ENCODE results near the gene SLC4A2. TPM values are rescaled to one million over a fixed set of nuclear protein-coding genes. Genes with fewer than 3 reads are reported as not detected.
"Not testable (repeated sequence)": the region's sequence is repeated elsewhere in the genome, so short reads cannot be mapped to it uniquely, and the experiment has no call there.

The SLC4A2 gene
- total RNA-seq, 1 donor from 2014 or later, result 128 TPM

- intact Hi-C loops (cut with micrococcal nuclease), result loop anchor here (5.0 to 10.0 kb wide), 3 partner anchors 156 to 692 kb away; partner anchors contain the start of genes ACTR3C and LRRC61
- peaks cover 19% of the 10 kb centered on the region for H3K27me3 Mint-ChIP-seq (ENCODE audit: insufficient read depth)
- no peak for DNase-seq (ENCODE audit: low spot score)
Measured at GRCh38 chr7:151016505-151016904, 42.9 kb upstream of the SLC4A2 start.

DNA sequence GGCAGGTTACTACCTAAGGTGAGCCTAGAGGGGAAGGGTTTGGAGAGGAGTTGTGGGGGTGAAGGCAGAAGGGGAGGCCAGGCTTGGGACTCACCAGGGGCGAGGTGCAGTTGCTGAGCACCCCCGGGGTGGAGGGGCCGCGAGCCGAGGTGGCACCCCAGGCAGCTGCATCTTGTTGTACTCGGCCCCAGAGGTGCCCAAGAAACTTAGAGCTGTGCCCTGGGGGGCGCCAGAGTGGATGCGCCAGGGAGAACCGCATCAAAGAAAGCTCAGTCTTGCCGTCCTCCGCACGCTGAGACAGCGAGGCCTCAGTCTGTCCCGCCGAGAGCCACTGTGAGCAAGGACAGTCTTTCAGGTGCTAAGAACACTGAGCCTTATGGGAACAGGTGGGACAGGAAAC, 42.4 kb upstream of the SLC4A2 start:
- Mint-ChIP-seq H3K4me1 (ENCODE audit: low read depth) (peaks cover 49% of the 10 kb centered on the region), H3K27ac (no peak overlapping the region), H3K9me3 (no peaks in the 10 kb centered on the region), H3K36me3 (ENCODE audit: low read depth) (peaks cover 9% of the 10 kb centered on the region), H3K4me3 (no peak overlapping the region), H3K27me3 (ENCODE audit: insufficient read depth) (peaks cover 19% of the 10 kb centered on the region)
- DNase-seq (ENCODE audit: low spot score), result no peak
- intact Hi-C loops (cut with micrococcal nuclease), result loop anchor here (5.0 to 10.0 kb wide), 3 partner anchors 155 to 692 kb away; partner anchors contain the start of genes ACTR3C and LRRC61

More at GRCh38 chr7:151016505-151016904, 42.9 kb upstream of the SLC4A2 start:
- no peaks in the 10 kb centered on the region for H3K9me3 Mint-ChIP-seq
- peaks cover 9% of the 10 kb centered on the region for H3K36me3 Mint-ChIP-seq (ENCODE audit: low read depth)
- peaks cover 53% of the 10 kb centered on the region for H3K4me1 Mint-ChIP-seq (ENCODE audit: low read depth)
- no peak overlapping the region for H3K4me3 Mint-ChIP-seq
- no peak overlapping the region for H3K27ac Mint-ChIP-seq

DNA sequence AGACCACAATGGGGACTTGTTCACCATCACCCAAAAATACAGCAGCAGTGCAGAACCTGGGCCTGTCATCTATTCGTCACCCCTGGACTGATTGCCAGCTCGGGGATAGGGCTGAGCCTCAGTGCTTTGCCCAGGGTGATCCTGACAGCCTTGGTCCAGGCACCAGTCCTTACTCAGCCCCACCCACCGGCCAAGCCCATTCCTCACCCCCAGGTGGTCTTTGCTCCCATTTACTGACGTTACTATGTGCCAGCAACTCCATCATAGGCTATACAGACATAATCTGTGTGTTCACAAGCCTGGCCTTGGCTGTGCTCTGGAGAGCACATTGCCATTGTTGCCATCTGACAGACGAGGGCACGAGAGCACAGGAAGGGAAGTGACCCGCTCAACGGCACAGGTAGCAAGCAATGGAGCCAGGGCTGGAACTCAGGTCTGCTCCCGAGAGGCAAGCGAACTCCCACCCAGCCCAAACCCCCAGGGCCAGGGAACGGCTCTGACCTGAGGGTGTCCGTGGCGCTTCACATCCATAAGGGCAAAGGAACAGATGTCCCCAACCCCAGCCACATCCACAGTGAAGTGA, 41.9 kb upstream of the SLC4A2 start:
- peak overlapping the region; percentile 82 for H3K4me3 Mint-ChIP-seq
- intact Hi-C loops (cut with micrococcal nuclease), result loop anchor here (5.0 to 10.0 kb wide), 3 partner anchors 155 to 693 kb away; partner anchors contain the start of genes ACTR3C and LRRC61
- H3K9me3 Mint-ChIP-seq, result no peaks in the 10 kb centered on the region
- DNase-seq (ENCODE audit: low spot score), result no peak
- peaks cover 44% of the 10 kb centered on the region for H3K4me1 Mint-ChIP-seq (ENCODE audit: low read depth)
- peaks cover 9% of the 10 kb centered on the region for H3K36me3 Mint-ChIP-seq (ENCODE audit: low read depth)
- H3K27me3 Mint-ChIP-seq (ENCODE audit: insufficient read depth), result peaks cover 19% of the 10 kb centered on the region
- H3K27ac Mint-ChIP-seq, result peak overlapping the region; percentile 67

GRCh38 chr7:151017953-151018420, 41.4 kb upstream of the SLC4A2 start:
- H3K27me3 Mint-ChIP-seq (ENCODE audit: insufficient read depth), result peaks cover 19% of the 10 kb centered on the region

GRCh38 chr7:151018421-151019129, 40.8 kb upstream of the SLC4A2 start:
- Mint-ChIP-seq H3K4me1 (ENCODE audit: low read depth) (peaks cover 39% of the 10 kb centered on the region), H3K36me3 (ENCODE audit: low read depth) (peaks cover 9% of the 10 kb centered on the region), H3K27me3 (ENCODE audit: insufficient read depth) (peaks cover 19% of the 10 kb centered on the region), H3K4me3 (peak overlapping the region; percentile 82), H3K27ac (peak overlapping the region; percentile 81), H3K9me3 (no peaks in the 10 kb centered on the region)
- intact Hi-C loops (cut with micrococcal nuclease), result loop anchor here (1.0 to 10.0 kb wide), 10 partner anchors 8 to 694 kb away; partner anchors contain the start of genes ABCB8, ACTR3C, FASTK and LRRC61
- DNase-seq (ENCODE audit: low spot score), result no peak

More at GRCh38 chr7:151017953-151018420, 41.4 kb upstream of the SLC4A2 start:
- Mint-ChIP-seq H3K36me3 (ENCODE audit: low read depth) (peaks cover 9% of the 10 kb centered on the region), H3K9me3 (no peaks in the 10 kb centered on the region), H3K27ac (peak overlapping the region; percentile 81), H3K4me1 (ENCODE audit: low read depth) (peaks cover 39% of the 10 kb centered on the region), H3K4me3 (peak overlapping the region; percentile 82)
- intact Hi-C loops (cut with micrococcal nuclease), result loop anchor here (1.0 to 10.0 kb wide), 10 partner anchors 8 to 693 kb away; partner anchors contain the start of genes ABCB8, ACTR3C, FASTK and LRRC61
- DNase-seq (ENCODE audit: low spot score), result peak; percentile 73

- Mint-ChIP-seq H3K27me3 (ENCODE audit: insufficient read depth) (peaks cover 19% of the 10 kb centered on the region), H3K9me3 (no peaks in the 10 kb centered on the region), H3K36me3 (ENCODE audit: low read depth) (peaks cover 8% of the 10 kb centered on the region), H3K27ac (peak overlapping the region; percentile 29), H3K4me3 (peak overlapping the region; percentile 40), H3K4me1 (ENCODE audit: low read depth) (peaks cover 36% of the 10 kb centered on the region)
- DNase-seq (ENCODE audit: low spot score), result no peak
- intact Hi-C loops (cut with micrococcal nuclease), result loop anchor here (2.0 to 10.0 kb wide), 6 partner anchors 30 to 694 kb away; partner anchors contain the start of genes ACTR3C, FASTK, LRRC61 and SLC4A2
Measured at GRCh38 chr7:151019130-151019447, 40.3 kb upstream of the SLC4A2 start.

- Mint-ChIP-seq H3K27ac (no peak overlapping the region), H3K9me3 (no peaks in the 10 kb centered on the region), H3K4me3 (no peak overlapping the region), H3K27me3 (ENCODE audit: insufficient read depth) (peaks cover 21% of the 10 kb centered on the region), H3K36me3 (ENCODE audit: low read depth) (peaks cover 3% of the 10 kb centered on the region), H3K4me1 (ENCODE audit: low read depth) (peaks cover 24% of the 10 kb centered on the region)
- intact Hi-C loops (cut with micrococcal nuclease), result no loop called here
- no peak for DNase-seq (ENCODE audit: low spot score)
Measured at GRCh38 chr7:151020231-151020630, 39.2 kb upstream of the SLC4A2 start.

GRCh38 chr7:151023232-151023631, 36.2 kb upstream of the SLC4A2 start:
- H3K4me3 Mint-ChIP-seq, result no peak overlapping the region
- intact Hi-C loops (cut with micrococcal nuclease), result no loop called here
- H3K36me3 Mint-ChIP-seq (ENCODE audit: low read depth), result peaks cover 3% of the 10 kb centered on the region
- peaks cover 18% of the 10 kb centered on the region for H3K4me1 Mint-ChIP-seq (ENCODE audit: low read depth)
- no peaks in the 10 kb centered on the region for H3K9me3 Mint-ChIP-seq
- no peak overlapping the region for H3K27ac Mint-ChIP-seq
- H3K27me3 Mint-ChIP-seq (ENCODE audit: insufficient read depth), result peaks cover 20% of the 10 kb centered on the region
- no peak for DNase-seq (ENCODE audit: low spot score)

DNA sequence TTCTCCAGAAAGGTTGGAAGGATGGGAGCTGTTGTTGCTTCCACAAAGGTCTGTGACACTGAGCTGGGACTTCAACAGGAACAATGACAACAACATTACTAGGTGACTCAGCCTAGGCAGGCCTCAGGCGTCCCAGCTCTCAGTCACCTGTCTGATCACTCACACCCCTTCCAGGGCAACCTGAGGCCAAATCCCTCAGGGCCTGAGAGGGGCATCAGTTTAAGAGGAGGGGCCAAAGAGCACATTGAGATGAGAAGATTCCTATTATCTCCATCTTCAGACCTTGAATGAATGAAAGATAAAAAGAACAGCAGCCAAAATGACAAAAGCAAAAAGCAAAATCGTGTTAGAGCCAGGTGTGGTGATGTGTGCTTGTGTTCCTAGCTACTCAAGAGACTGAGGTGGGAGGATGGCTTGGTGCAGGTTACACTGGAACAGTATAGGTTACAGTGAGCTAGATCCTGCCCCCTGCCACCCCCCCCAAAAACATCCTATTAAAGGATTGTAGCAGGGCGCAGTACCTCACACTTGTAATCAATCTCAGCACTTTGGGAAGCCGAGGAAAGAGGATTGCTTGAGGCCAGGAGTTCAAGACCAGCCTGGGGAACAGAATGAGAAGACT, 34.8 kb upstream of the SLC4A2 start, which contains the start of gene ATG9B:
Gene ATG9B (minus strand): TSS at position 60 of the 622 bp plus-strand sequence. CDS start 71 bp downstream, outside the sequence.
- intact Hi-C loops (cut with micrococcal nuclease), result loop anchor here (5.0 kb wide), 2 partner anchors 328 to 357 kb away; no protein-coding TSS in a partner anchor
- no peaks in the 10 kb centered on the region for H3K9me3 Mint-ChIP-seq
- no peak within 1 kb of the TSS for H3K27ac Mint-ChIP-seq
- H3K27me3 Mint-ChIP-seq (ENCODE audit: insufficient read depth), result peaks cover 12% of the 10 kb centered on the region
- peaks cover 18% of the 10 kb centered on the region for H3K4me1 Mint-ChIP-seq (ENCODE audit: low read depth)
- DNase-seq (ENCODE audit: low spot score), result no peak
- no peak within 1 kb of the TSS for H3K4me3 Mint-ChIP-seq
- H3K36me3 Mint-ChIP-seq (ENCODE audit: low read depth), result peaks cover 3% of the 10 kb centered on the region

GRCh38 chr7:151025924-151026671, 33.3 kb upstream of the SLC4A2 start:
- H3K4me1 Mint-ChIP-seq (ENCODE audit: low read depth), result peaks cover 21% of the 10 kb centered on the region
- peaks cover 3% of the 10 kb centered on the region for H3K36me3 Mint-ChIP-seq (ENCODE audit: low read depth)
- H3K4me3 Mint-ChIP-seq, result peak overlapping the region; percentile 1
- intact Hi-C loops (cut with micrococcal nuclease), result loop anchor here (5.0 kb wide), 2 partner anchors 326 to 359 kb away; no protein-coding TSS in a partner anchor
- DNase-seq (ENCODE audit: low spot score), result no peak
- H3K27ac Mint-ChIP-seq, result no peak overlapping the region
- H3K9me3 Mint-ChIP-seq, result no peaks in the 10 kb centered on the region
- peaks cover 2% of the 10 kb centered on the region for H3K27me3 Mint-ChIP-seq (ENCODE audit: insufficient read depth)

DNA sequence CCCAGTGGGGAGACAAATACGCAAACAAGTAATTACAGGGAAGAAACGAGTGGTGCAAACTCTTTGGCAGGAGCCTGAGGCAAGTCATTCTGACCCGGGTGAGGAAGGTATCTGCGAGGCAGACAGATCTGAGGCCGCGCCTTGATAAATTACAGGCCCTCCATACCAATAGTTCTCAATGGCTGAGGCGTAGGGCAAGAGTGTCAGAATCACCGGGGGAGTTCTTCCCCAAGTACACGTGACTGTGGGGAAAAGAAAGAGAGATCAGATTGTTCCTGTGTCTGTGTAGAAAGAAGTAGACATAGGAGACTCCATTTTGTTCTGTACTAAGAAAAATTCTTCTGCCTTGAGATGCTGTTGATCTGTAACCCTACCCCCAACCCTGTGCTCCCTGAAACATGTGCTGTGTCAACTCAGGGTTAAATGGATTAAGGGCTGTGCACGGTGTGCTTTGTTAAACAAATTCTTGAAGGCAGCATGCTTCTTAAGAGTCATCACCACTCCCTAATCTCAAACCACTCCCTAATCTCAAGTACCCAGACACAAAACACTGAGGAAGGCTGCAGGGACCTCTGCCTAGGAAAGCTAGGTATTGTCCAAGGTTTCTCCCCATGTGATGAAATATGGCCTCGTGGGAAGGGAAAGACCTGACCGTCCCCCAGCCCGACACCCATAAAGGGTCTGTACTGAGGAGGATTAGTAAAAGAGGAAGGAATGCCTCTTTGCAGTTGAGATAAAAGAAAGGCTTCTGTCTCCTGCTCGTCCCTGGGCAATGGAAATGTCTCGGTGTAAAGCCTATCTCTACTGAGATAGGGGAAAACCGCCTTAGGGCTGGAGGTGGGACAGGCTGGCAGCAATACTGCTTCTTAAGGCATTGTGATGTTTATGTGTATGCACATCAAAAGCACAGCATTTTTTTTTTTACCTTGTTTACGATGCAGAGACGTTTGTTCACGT, 32.3 kb upstream of the SLC4A2 start:
- peaks cover 21% of the 10 kb centered on the region for H3K4me1 Mint-ChIP-seq (ENCODE audit: low read depth)
- H3K9me3 Mint-ChIP-seq; H3K36me3 Mint-ChIP-seq (ENCODE audit: low read depth); H3K27me3 Mint-ChIP-seq (ENCODE audit: insufficient read depth); DNase-seq (ENCODE audit: low spot score): not testable (repeated sequence)
- peak overlapping the region; percentile 94 for H3K4me3 Mint-ChIP-seq
- intact Hi-C loops (cut with micrococcal nuclease), result loop anchor here (5.0 kb wide), 2 partner anchors 325 to 360 kb away; no protein-coding TSS in a partner anchor
- peak overlapping the region; percentile 95 for H3K27ac Mint-ChIP-seq
